GM19025 (cell line): ENCODE data around the gene MYCL.

Source experiments
- ATAC-seq: cut with Tn5 transposase; IDR thresholded peaks from one replicate; pipeline ENCODE4 v1.9.1; 2021; ENCODE audit warnings: mild to moderate bottlenecking, low read depth, moderate library complexity; ENCODE audit not compliant: unreplicated experiment

Gene MYCL

DNA sequence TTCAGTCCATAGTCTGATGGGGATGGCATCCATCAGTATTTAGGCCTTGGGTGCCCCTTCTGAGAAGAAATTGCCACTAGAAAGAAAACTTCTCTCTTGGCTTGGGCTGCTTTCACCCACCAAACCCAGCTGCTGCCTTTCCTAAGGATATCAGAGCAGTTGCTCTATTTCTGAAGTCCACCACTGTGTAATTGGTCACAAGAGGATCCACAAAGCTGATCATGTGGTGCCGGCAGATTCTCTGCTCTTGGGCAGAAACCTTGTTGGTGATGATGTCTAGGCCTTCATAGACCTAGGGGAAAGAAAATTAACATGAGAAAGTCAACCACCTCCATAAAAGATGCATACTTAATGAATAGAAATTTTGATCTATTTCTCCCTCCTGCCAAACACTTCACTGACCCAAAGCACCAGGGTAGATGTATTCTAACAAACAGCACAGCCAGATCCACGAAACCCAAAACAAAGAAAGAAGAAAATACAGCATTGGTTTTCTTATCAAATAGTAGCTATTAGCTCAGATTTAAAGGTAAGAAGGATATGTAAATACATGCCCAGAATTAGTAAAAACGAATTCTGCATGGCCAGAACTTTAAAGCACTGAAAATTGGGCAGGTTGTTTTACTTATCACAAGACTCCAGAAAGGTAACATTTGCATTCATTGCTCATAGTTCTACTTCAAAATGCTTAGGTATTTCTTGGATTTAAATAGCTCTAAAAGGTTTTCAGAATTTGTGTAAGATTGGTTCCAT lies 44.4 kb downstream of the MYCL start:
- ATAC-seq, result no peak

DNA sequence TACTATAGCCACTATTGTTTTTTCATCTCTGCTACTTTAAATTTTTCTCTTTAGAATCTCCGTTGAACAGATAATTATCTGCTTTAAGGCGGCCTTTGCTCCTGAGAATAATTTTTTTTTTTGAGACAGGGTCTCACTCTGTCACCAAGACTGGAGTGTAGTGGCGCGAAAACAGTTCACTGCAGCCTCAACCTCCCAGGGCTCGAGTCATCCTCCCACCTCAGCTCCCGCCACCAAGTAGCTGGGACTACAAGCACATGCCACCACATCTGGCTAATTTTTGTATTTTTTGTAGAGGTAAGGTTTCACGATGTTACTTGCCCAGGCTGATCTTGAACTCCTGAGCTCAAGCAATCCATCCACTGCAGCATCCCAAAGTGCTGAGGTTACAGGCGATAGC lies 47.0 kb downstream of the MYCL start:
- no peak for ATAC-seq

DNA sequence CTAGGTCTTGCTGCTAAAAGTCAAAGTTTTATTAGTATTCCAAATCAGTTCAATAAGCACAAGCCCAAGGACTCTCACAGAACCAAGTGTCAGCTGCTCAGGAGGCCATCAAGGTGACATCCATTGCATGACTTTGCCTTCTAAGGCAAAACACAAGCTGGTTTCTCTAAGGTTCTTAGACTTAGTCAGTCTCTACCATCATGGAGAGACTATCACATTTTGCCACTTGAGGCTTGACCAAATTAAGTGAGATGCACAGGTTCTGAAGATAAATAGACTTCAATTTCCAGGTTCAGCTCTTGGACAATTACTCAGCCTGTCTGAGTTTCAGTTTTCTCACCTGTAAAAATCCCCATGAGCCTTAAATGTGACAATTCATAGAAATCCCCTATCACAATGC lies 47.4 kb downstream of the MYCL start:
- ATAC-seq, result no peak

DNA sequence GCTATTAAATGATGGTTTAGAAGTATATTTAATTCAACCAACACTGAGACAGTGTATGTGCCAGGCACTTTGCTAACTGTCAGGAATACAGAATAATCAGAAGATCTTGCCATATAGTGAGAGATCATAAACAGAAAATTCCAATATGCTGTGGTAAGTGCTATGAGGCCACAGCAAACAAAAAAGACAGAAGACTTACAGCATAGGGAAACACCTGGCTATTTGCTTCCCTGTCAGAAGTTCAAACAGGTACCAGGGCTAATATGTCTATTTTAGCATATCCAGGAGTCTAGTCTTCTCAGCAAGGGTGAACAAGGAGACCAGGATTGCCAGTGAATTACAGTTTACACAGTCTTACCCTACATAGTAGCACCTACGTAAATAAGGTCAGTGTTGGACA lies 48.8 kb downstream of the MYCL start:
- no peak for ATAC-seq

DNA sequence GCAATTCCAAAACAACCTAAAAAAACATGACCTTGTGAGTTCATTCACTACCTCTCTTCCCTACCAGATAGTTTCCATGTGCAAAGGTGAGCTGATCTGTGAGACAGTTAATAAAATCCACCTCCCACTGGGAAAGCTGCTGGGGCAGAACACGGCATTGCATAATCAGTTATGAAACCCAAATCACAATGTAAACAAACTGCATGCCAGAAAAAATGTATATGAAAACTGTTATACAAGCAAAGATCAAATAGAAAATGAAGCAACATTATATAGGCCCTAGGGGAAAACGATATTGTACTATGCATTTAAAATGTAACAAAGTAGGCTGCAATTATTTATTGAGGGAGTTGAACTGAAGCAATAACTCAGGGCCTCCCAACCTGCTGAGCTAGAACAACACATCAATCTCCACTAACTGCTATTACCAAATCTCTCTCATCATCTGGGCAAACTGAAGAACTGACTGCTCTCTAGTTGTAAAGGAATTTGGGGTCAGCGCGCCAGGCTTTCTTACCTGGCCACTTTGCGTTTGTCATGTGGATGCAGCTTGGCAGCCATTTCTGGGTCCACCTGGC lies 49.4 kb downstream of the MYCL start:
- ATAC-seq, result no peak

DNA sequence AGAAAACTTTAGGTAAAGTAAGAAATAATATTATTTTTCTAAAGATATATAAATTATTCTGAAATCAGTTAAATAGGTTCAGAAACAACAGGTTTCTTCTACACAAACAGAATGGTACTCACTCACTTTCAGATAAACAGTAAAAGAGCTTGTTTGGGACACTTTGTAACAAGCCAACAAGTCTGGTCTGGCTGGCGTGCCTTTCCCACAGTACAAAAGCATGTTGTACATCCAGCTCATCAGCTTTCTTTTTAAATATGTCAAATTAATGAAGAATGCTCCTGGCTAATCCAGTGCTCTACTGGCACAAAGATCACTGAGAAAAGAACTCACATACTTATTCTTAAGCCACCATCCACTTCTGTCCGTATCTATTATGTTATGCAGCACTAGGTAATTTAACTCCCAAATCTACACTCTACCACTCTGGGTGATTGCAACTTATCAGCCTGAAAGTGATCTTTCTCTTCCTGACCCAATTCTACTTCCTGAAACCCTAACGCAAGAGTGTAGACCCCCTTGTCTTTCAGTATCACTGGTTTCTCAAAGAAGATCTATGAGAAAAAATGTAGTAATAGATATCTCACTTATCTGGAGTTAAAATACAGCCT lies 51.0 kb downstream of the MYCL start:
- no peak for ATAC-seq

DNA sequence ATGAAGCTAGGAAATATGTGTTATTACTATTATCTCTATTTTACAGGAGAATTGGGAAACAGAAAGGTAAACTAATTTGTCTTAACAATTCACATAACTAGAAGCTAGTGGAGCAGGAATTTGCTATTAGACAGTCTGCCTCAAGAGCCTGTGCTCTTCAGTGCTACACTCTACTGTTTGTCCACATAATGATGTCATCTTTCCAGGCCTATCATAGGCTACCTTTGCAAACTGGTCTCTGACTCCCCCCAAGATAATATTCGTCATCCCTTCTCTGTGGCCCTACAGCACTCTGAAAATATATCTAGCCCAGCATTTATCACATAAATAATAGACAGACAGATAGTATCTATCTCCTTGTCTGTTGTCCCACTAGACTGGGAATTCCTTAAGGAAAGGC lies 52.5 kb downstream of the MYCL start:
- ATAC-seq, result no peak

DNA sequence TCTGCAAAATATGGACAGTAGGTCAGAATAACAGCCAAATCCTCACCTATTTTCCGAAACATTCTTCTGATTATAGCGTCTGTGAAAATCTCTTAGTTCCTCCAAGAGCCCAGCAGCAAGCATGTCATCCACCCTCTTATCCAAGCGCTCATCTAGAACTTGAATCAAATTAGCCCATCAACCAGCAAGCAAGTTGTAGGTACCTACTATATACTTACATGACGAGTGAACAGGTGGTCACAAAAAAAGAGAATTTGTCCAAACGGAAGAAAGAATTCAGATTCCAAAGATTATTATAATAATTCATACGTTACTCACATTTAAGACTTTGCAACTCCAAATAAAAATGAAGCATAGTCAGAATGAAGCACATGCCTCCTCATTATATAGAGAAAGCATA lies 53.8 kb downstream of the MYCL start:
- ATAC-seq, result no peak

DNA sequence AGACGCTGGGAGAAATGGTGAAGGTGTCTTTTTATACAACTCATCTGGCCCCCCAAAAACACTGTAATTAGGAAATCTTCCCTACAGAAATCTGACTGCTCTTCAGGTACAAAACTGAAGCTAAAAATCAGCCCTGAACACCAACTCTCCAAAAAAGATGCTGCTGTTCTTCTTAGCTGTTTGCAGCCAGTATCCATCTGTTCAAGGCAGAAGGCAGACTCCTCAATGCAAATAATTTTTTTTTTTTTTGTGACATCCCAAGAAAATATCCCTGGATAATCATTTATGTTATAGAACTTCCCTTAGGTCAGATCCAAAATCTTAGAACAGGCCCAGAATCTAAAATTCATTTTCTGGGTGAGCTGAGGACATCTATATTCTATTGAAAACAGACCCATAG lies 54.9 kb downstream of the MYCL start:
- ATAC-seq, result no peak

DNA sequence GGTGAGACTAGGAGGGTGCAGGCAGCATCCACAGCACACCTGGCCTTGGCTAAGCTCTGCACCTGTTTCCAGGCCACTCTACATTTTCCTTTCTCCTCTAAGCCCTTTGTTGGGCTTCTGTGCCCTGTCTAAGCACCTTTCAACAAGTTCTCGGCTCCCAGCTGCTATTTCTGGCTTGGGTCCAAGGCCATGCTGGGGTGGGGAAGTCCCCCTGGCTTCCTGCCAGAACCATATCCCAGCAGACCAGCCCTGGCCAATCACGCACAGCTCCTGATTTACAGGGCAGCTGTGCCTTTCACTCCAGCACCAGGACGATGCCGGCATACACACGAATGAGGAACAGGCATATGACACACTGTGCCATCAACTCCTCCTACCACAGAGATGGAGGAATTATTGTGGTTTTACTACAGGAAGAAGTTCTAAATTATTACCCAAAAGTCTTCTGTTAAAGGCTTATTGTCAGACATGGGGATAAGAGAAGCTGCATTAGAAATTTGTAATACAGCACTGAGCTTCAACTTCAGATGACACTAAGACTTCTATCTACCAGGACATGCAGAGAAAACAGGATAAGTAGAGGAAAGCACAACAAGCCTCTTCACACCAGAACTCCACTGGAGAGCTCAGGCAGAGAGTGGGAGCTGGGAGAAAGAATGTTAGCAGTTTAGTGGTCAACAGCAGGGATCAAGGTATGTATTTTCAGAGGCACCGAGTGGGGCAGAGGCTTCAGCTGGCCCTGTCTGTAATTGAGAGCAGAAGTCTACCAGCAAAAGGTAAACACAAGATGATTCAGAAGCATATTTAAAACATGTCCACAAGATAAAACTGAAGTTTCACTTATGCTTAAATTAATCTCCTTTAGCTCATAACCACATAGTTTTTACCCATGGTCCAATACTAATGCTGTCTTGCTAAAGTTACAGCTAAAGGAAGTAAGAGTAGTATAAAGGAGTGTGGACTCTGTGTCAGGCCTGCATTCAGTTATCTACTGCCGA lies 55.8 kb downstream of the MYCL start:
- ATAC-seq, result no peak
